Endothelial cell of umbilical vein (primary cell): ENCODE data around the gene MICAL3. TPM values are rescaled to one million over a fixed set of nuclear protein-coding genes. Genes with fewer than 3 reads are reported as not detected.

Experiments
- BruUV-seq: library from RNA; stranded (reverse); fragments of 400-500 nt; replicated peaks from 2 replicates; lab custom pipeline; 2021; lab: Mats Ljungman, UMichigan
- CTCF ChIA-PET: fragments of 300-600, 350-600 bp; sonication (Branson Sonifier 250); formaldehyde crosslinking; loops from one replicate; lab custom pipeline; 2021; ENCODE audit warnings: antibody characterized with exemption, inconsistent platforms; lab: Charles Lee
- POLR2A ChIA-PET: fragments of 300-600, 350-600 bp; sonication (Branson Sonifier 250); formaldehyde crosslinking; loops from one replicate; lab custom pipeline; 2021; ENCODE audit warnings: antibody characterized with exemption, inconsistent platforms; lab: Charles Lee
- DNase-seq: peaks from one replicate; pipeline ENCODE4 v3.0.0-alpha.2; 2011; ENCODE audit warnings: low read depth, low spot score
- FAIRE-seq: peaks from 2 replicates; lab custom pipeline; 2011; peaks lifted over from hg19 to GRCh38; lab: Jason Lieb, UNC
- H2AFZ ChIP-seq: 2 replicates; pipeline ENCODE4 v1.6.0; 2012; ENCODE audit warnings: low read depth, low read length, control low read depth, inconsistent platforms
- H3K27ac ChIP-seq: 2 replicates; pipeline ENCODE4 v1.5.1; 2011; ENCODE audit warnings: low read depth, mild to moderate bottlenecking, control low read depth, low read length, moderate library complexity; ENCODE audit not compliant: insufficient read depth
- H3K27me3 ChIP-seq, 2 experiments: 2 replicates each; pipeline versions ENCODE4 v1.6.0 to v1.6.1; 2011; ENCODE audit warnings: low read length in 2 of 2, mixed read lengths in 1 of 2; ENCODE audit not compliant: control insufficient read depth in 2 of 2, insufficient read depth in 2 of 2
- H3K36me3 ChIP-seq, 2 experiments: 2 replicates in 1 of 2; 3 replicates in 1 of 2; pipeline ENCODE4 v1.5.1; 2011; ENCODE audit warnings: low read length in 2 of 2, mild to moderate bottlenecking in 1 of 2, moderate library complexity in 1 of 2; ENCODE audit not compliant: control insufficient read depth in 2 of 2, insufficient read depth in 2 of 2; ENCODE audit errors: extremely low read depth in 1 of 2
- H3K4me1 ChIP-seq: 3 replicates; pipeline ENCODE4 v1.5.1; 2011; ENCODE audit warnings: mild to moderate bottlenecking, low read length; ENCODE audit not compliant: control insufficient read depth, insufficient read depth; ENCODE audit errors: extremely low read depth
- H3K4me2 ChIP-seq: 2 replicates; pipeline ENCODE4 v1.6.1; 2011; ENCODE audit warnings: low read length, control low read depth, mixed read lengths; ENCODE audit not compliant: insufficient read depth
- H3K4me3 ChIP-seq, 3 experiments: fragments of 200-600 bp in 1 of 3; sonication (generic), shearing (Covaris generic) in 1 of 3; replicated peaks in 1 of 3; 2 replicates each; pipeline ENCODE4 v1.5.1; 2011 to 2016; ENCODE audit warnings: control low read depth in 3 of 3, low read length in 3 of 3, mild to moderate bottlenecking in 2 of 3, inconsistent platforms in 1 of 3, low read depth in 1 of 3, moderate library complexity in 1 of 3; ENCODE audit not compliant: insufficient read depth in 1 of 3
- H3K79me2 ChIP-seq: 2 replicates; pipeline ENCODE4 v1.6.0; 2012; ENCODE audit warnings: low read length, inconsistent platforms; ENCODE audit not compliant: control insufficient read depth, insufficient read depth
- H3K9ac ChIP-seq: replicated peaks from 2 replicates; pipeline ENCODE3; 2011; ENCODE audit warnings: low read length, control low read depth; ENCODE audit not compliant: insufficient read depth; ENCODE audit errors: extremely low read depth
- H3K9me1 ChIP-seq: replicated peaks from 3 replicates; pipeline ENCODE4 v1.6.0; 2011; ENCODE audit warnings: mild to moderate bottlenecking, low read length; ENCODE audit not compliant: control insufficient read depth, insufficient read depth; ENCODE audit errors: extremely low read depth
- H3K9me3 ChIP-seq: replicated peaks from 2 replicates; pipeline ENCODE4 v1.5.1; 2012; ENCODE audit warnings: low read length, inconsistent platforms; ENCODE audit not compliant: control insufficient read depth, insufficient read depth
- H4K20me1 ChIP-seq: replicated peaks from 2 replicates; pipeline ENCODE3; 2011; ENCODE audit warnings: mild to moderate bottlenecking, low read length; ENCODE audit not compliant: control insufficient read depth, insufficient read depth; ENCODE audit errors: extremely low read depth
- EZH2 ChIP-seq: IDR thresholded peaks from 2 replicates; pipeline ENCODE4 v1.6.1; 2012; ENCODE audit warnings: borderline replicate concordance, low read depth, mild to moderate bottlenecking, moderate library complexity, low read length, inconsistent platforms; ENCODE audit not compliant: severe bottlenecking
- FOS ChIP-seq: IDR thresholded peaks from 2 replicates; pipeline ENCODE4 v1.6.1; 2011; ENCODE audit warnings: mild to moderate bottlenecking, low read length, moderate library complexity, borderline replicate concordance; ENCODE audit not compliant: insufficient read depth
- GATA2 ChIP-seq: IDR thresholded peaks from 2 replicates; pipeline ENCODE4 v1.7.0; 2011; ENCODE audit warnings: low read depth, mild to moderate bottlenecking, moderate library complexity, mixed read lengths, low read length; ENCODE audit not compliant: insufficient read length, insufficient read depth
- MYC ChIP-seq: IDR thresholded peaks from one replicate; pipeline ENCODE4 v1.6.1; 2011; ENCODE audit warnings: mild to moderate bottlenecking, low read depth, low read length
- POLR2A ChIP-seq: IDR thresholded peaks from 2 replicates; pipeline ENCODE4 v1.6.1; 2012; ENCODE audit warnings: low read depth, mild to moderate bottlenecking, control low read depth, low read length
- POLR2AphosphoS5 ChIP-seq: IDR thresholded peaks from 2 replicates; pipeline ENCODE4 v1.6.1; 2012; ENCODE audit warnings: low read depth, mild to moderate bottlenecking, control low read depth, low read length, moderate library complexity; ENCODE audit not compliant: insufficient read depth
- dilution Hi-C: fragments of 300-500 bp; cut with MboI; formaldehyde crosslinking; loops from one replicate; pipeline ENCODE4 v1.15.0; 2019; ENCODE audit warnings: low sequenced_read_pairs; ENCODE audit not compliant: extremely low pct_ligation_motif_present
- intact Hi-C: fragments of 100-400 bp; cut with micrococcal nuclease; formaldehyde crosslinking; loops from one replicate; pipeline ENCODE4 v1.10.0; 2022
- polyA plus RNA-seq, 4 experiments: library from polyadenylated mRNA; depleted of rRNA in 3 of 4; stranded (reverse) in 3 of 4; unstranded in 1 of 4; fragments of >200 nt; gene quantifications; 2 replicates each; pipeline versions ENCODE4 v1.2.1 to v1.2.3, GENCODE V29; 2011 to 2012; ENCODE audit warnings: missing spikeins in 1 of 4
- total RNA-seq: library from RNA; stranded (reverse); gene quantifications from 2 replicates; pipeline ENCODE4 v1.2.3, GENCODE V29; 2021
- TF ChIP-seq, protein P1 (sequence below), 2 donors: IDR thresholded peaks; 1 replicate in 1 of 2; 2 replicates in 1 of 2; pipeline ENCODE4 v1.5.1; 2011; ENCODE audit warnings: low read length in 2 of 2, mild to moderate bottlenecking in 2 of 2, moderate library complexity in 2 of 2, control low read depth in 1 of 2, inconsistent platforms in 1 of 2, low read depth in 1 of 2; ENCODE audit not compliant: insufficient read depth in 1 of 2; ENCODE audit errors: extremely low read depth in 1 of 2

MICAL3 gene
- total and polyA plus RNA-seq, 2 donors (not counting 3 experiments of a cell fraction or from before 2014, with no cell fraction given), result 14.5 to 63.7 TPM

DNA sequence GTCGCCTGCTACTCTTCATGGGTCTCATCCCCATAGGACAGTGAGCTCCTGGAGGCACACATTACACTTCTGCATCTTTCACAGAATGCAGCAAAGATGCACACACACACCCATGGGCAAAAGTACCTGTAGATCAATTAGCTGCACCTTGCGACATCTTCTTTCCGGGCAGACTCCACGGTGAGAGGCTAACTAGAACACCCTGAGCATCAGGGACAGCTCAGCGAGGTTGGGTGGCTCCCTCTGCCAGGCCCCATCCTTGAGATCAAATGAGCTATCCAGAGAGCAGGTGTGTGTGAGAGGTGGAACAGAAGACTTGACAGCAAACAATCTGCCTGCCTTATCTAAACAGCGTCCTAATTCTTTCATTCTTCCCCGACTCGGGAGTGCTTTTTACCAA is 154.0 kb downstream of the MICAL3 start:
- no TSS peak for BruUV-seq
- Histone ChIP-seq H3K27ac (no peak overlapping the region), H3K27me3 (no peaks in the 10 kb centered on the region), H3K9me3 (no peaks in the 10 kb centered on the region), H3K4me2 (no peak overlapping the region), H3K36me3 (peaks cover 5 to 23% of the 10 kb centered on the region in 2 experiments), H2AFZ (no peak overlapping the region), H3K9me1 (no peaks in the 10 kb centered on the region), H3K79me2 (no peaks in the 10 kb centered on the region), H3K9ac (no peak overlapping the region), H4K20me1 (no peaks in the 10 kb centered on the region), H3K4me1 (no peaks in the 10 kb centered on the region), H3K4me3 (no peak overlapping the region)
- ChIA-PET CTCF (no interaction called here), POLR2A (no interaction called here)
- TF ChIP-seq EZH2, result no peak
- TF ChIP-seq MYC, result no peak
- TF ChIP-seq POLR2AphosphoS5, result no peak
- no peak for TF ChIP-seq GATA2
- no peak for TF ChIP-seq FOS
- no peak for TF ChIP-seq POLR2A
- TF ChIP-seq, protein P1, sequence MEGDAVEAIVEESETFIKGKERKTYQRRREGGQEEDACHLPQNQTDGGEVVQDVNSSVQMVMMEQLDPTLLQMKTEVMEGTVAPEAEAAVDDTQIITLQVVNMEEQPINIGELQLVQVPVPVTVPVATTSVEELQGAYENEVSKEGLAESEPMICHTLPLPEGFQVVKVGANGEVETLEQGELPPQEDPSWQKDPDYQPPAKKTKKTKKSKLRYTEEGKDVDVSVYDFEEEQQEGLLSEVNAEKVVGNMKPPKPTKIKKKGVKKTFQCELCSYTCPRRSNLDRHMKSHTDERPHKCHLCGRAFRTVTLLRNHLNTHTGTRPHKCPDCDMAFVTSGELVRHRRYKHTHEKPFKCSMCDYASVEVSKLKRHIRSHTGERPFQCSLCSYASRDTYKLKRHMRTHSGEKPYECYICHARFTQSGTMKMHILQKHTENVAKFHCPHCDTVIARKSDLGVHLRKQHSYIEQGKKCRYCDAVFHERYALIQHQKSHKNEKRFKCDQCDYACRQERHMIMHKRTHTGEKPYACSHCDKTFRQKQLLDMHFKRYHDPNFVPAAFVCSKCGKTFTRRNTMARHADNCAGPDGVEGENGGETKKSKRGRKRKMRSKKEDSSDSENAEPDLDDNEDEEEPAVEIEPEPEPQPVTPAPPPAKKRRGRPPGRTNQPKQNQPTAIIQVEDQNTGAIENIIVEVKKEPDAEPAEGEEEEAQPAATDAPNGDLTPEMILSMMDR (IDR thresholded peaks at IDR 0.05; ENCODE audit: extremely low read depth in 1 of 2, insufficient read depth in 1 of 2, low read depth in 1 of 2, low read length in 2 of 2), result no peak
- dilution Hi-C loops, result no loop called here
- FAIRE-seq (no peak), DNase-seq (no peak)
- intact Hi-C loops, result no loop called here
